Measurements from ENCODE around the gene CPZ. TPM values are rescaled to one million over a fixed set of nuclear protein-coding genes. Genes with fewer than 3 reads are reported as not detected.
A peak's percentile ranks its signal among the peaks of the same experiment; 100 is the strongest.

Gene CPZ
- total RNA-seq, 3 donors from 2014 or later = 0.63 to 2.6 (median 0.81) TPM

DNA sequence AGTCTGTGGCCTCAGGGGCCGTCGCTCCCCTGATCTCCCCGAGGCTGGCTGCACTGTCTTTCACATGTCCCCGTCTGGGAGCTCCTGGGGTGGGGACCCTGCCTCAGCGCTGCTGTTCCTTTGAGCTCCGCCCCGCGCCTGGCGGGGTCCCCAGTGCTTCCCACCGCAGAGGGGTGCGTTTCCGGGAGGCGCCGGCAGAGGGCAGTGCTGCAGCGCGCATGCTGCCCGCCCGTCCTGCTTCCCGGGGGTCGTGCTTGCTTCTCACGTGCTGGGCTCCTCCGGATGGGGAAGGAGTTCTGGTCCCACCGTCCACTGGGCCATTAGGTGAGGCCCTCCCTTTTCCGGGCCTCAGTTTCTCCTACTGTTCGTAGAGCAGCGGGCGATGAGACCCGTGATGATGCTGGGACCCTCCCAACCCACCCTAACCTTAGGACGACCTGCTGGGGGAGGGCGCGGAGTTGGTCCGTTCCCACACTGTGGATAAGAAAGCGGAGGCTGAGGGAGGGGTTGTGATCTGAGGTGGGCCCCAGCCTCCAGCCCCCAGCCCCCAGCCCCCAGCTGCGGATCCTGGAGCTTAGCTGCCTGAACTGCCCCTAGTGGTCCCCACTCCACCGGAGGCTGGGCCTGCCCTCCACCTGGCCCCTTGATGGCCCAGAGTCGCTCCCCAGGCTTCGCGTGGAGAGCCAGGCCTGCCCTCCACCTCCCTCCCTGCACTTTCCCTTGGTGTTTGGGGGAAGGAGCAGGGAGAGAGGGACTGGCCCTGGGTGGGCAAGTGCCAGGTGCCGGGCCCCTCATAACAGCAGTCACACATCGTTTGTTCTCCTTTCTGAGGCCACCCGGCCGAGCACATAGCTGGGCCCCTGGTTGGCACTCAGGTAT lies 15.3 kb downstream of the CPZ start:
- Histone ChIP-seq H3K9me3 (no peaks in the 10 kb centered on the region), H3K36me3 (ENCODE audit: low read depth) (no peaks in the 10 kb centered on the region), H3K4me3 (no peak overlapping the region), H3K4me1 (ENCODE audit: low read depth) (no peaks in the 10 kb centered on the region)
- intact Hi-C loops (cut with DNase I, micrococcal nuclease) = no loop called here
- TF ChIP-seq CTCF (IDR thresholded peaks at IDR 0.05) = peak; percentile 88
- DNase-seq (peak in 2 of 3 donors; percentile 29 to 54), ATAC-seq (peak; percentile 52)

GRCh38 chr4:8608714-8609391 lies 16.3 kb downstream of the CPZ start:
- TF ChIP-seq CTCF (IDR thresholded peaks at IDR 0.05) = no peak
- Histone ChIP-seq H3K4me1 (ENCODE audit: low read depth) (no peaks in the 10 kb centered on the region), H3K4me3 (no peak overlapping the region), H3K36me3 (ENCODE audit: low read depth) (no peaks in the 10 kb centered on the region), H3K9me3 (no peaks in the 10 kb centered on the region)
- intact Hi-C loops (cut with DNase I, micrococcal nuclease) = no loop called here
- ATAC-seq = no peak
- DNase-seq = no peak

DNA sequence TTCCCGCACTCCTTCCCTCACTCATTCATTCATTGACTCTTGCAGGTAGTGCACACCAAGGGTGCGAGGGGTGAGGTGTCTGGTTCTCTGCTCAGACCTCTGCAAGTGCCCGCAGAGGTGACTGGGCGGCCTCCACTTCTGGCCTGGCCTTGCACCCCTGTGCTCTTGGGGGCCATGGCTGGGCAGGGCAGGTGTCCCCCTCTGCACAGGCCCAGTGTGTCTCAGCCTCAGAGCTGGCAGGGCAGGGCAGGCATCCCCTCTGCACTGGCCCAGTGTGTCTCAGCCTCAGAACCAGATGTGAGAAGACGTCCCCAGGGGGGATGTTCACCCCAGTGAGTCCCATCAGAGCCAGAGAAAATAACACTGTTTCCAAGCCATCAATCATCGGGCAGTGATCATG lies 16.8 kb downstream of the CPZ start:
- Histone ChIP-seq H3K9me3 (no peaks in the 10 kb centered on the region), H3K4me3 (no peak overlapping the region), H3K36me3 (ENCODE audit: low read depth) (no peaks in the 10 kb centered on the region), H3K4me1 (ENCODE audit: low read depth) (no peaks in the 10 kb centered on the region)
- ATAC-seq (no peak), DNase-seq (no peak)
- no peak for TF ChIP-seq CTCF (IDR thresholded peaks at IDR 0.05)
- intact Hi-C loops (cut with DNase I, micrococcal nuclease) = no loop called here

DNA sequence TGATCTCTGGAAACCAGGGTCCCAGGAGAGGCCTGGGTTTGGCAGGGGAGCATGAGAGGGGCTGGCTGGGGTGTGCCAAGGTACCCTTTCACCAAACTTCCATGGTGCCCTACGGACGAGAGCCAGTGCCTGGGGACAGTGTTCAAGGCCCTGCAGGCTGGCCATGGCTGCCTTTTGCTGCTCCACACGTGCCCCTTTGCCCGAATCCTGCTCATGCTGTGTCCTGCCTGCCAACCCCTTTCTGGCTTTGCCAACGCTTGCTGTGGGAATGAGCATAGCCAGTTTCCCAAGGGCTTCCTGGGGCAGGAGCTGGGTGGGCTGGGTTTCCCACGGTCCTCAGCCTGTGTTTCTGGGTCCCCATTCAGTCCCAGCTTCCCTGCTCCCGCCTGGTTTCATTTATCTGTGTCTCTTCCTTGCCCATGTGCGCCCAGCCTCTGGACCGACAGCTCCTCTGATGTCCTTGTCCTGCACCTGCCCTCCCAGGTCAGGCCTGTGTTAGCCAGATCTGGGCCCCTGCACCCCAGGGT lies 17.3 kb downstream of the CPZ start:
- no peak for ATAC-seq
- intact Hi-C loops (cut with DNase I, micrococcal nuclease) = no loop called here
- no peaks in the 10 kb centered on the region for H3K4me1 ChIP-seq (ENCODE audit: low read depth)
- no peak for DNase-seq
- H3K9me3 ChIP-seq = no peaks in the 10 kb centered on the region
- H3K4me3 ChIP-seq = no peak overlapping the region
- no peak for TF ChIP-seq CTCF (IDR thresholded peaks at IDR 0.05)
- no peaks in the 10 kb centered on the region for H3K36me3 ChIP-seq (ENCODE audit: low read depth)

GRCh38 chr4:8610858-8611616 lies 18.5 kb downstream of the CPZ start:
- no peak for TF ChIP-seq CTCF (IDR thresholded peaks at IDR 0.05)
- H3K4me3 ChIP-seq = no peak overlapping the region
- intact Hi-C loops (cut with DNase I, micrococcal nuclease) = no loop called here

More at GRCh38 chr4:8610858-8611616, 18.5 kb downstream of the CPZ start:
- Histone ChIP-seq H3K9me3 (no peaks in the 10 kb centered on the region), H3K4me1 (ENCODE audit: low read depth) (no peaks in the 10 kb centered on the region), H3K36me3 (ENCODE audit: low read depth) (no peaks in the 10 kb centered on the region)
- DNase-seq (no peak), ATAC-seq (no peak)
